HG02852 (cell line): ENCODE results near the gene CTNNBL1.
A peak's percentile ranks its signal among the peaks of the same experiment; 100 is the strongest.
"Not testable (repeated sequence)": the region's sequence is repeated elsewhere in the genome, so short reads cannot be mapped to it uniquely, and the experiment has no call there.

Source experiments
- ATAC-seq: cut with Tn5 transposase; IDR thresholded peaks from one replicate; pipeline ENCODE4 v1.9.1; 2021; ENCODE audit warnings: mild to moderate bottlenecking, moderate library complexity; ENCODE audit not compliant: unreplicated experiment

The CTNNBL1 gene

DNA sequence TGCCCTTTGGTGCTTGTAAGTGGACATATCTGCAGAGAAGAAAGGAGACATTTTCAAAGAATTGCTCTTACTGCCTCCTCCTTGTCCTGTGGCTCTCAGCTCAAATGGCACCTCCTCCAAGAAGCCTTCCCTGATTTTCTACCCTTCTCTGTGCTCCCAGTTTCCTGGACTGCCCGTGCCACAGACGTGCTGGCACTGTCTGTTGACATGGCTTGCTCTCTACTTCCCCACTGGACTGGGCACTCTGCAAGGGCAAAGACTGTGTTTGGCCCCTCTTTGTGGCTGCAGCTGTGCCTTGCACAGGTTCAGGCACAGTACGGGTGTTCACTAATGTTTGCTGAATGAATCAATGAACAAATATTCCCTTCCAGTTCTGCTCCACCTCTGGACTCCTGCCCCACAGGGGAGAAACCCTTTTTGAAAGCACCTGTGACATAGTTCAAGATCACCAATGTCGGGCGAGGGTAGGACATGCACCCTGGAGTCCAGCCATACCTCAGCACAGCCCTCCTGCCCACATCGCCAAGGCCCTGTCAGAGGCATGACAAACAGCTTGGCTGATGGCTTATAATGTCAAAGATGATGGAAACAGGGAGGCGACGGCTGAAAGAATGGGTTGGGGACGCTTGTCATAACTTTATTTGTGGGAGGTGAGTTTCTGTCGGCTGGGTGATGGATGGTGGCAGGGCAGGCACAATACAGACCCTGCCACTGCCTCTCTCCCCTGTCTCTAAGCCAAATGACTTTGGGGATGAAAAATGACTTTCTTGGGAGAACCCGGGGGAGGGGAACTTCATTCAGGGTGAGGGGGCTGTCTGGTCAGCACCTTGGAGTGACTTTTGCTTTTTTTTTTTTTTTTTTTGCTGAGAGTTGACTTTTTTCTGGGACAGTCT is 15.6 kb upstream of the CTNNBL1 start:
- no peak for ATAC-seq

DNA sequence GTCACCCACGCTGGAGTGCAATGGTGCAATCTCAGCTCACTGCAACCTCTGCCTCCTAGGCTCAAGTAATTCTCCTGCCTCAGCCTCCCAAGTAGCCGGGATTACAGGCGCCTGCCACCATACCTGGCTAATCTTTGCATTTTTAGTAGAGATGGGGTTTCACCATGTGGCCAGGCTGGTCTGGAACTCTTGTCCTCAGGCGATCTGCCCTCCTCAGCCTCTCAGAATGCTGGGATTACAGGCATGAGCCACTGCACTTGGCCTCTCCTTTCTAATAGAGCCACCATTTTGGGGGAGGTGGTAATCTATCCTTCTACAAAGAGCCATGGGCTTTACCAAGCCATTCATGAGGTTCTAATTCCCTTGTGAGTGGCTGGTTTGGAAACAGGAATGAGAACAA is 14.1 kb upstream of the CTNNBL1 start:
- ATAC-seq: not testable (repeated sequence)

DNA sequence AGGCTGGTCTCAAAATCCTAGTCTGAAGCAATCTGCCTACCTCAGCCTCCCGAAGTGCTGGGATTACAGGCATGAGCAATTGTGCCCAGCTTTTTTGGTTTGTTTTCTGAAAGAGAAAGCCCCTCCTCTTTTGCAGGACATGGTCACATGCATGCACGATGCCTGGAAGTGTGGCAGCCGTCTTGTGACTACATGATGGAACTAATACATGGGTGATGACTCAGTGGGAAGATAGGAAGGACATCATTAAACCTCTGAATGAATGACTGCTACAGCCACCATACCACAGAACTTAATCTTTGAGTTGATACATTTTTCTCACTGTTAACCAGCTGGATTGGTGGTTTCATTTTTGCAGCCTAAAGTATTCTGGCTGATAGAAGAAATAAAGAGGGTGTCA is 13.4 kb upstream of the CTNNBL1 start:
- ATAC-seq: no peak

DNA sequence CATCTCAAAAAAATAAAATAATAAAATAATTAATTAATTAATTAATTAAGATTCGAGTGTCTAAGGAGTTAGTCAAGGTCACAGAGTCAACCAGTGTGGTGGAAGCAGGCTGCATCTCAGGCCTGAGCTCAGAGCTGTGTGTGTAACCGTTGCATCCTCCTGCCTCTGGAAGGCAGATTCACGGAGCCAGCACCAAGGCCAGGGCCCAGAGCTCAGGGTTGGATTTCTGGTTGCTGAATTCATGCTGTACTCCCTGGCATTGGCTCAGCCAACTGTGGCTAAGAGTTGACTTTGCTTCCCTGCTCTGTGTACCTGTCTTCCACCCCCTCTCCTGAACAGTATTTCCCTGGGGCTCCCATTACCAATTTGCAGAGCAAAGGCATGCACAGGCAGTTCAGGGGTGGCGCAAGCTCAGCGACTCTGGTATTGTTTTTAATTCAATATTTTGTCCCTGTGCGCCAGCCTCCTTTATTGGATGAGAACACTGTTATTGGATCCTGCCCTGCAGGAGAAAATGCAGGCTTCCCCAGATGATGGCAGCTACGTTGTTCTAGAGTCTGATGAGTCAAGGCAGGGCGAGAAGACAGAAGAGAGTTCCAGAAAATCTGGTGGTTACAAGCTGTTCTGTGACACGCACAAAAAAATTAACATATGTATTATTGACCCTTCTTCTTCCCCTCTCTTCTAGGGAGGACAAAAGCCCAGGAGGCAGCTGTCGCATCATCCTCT is 12.3 kb upstream of the CTNNBL1 start:
- ATAC-seq: no peak

DNA sequence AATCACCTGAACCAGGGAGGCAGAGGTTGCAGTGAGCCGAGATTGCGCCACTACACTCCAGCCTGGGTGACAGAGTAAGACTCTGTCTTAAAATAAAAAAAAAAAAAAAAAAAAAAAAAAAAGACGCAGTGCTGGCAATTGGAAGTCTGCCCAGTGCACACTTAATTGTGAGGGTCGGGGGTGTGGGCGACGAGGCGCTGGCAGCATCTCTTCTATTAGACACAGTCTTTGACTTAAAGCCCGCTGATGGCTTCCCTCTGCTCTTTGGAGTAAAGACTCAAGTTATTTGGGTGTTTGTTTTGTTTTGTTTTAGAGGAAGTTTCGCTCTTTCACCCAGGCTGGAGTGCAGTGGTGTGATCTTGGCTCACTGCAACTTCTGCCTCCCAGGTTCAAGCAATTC is 10.7 kb upstream of the CTNNBL1 start:
- ATAC-seq: not testable (repeated sequence)

DNA sequence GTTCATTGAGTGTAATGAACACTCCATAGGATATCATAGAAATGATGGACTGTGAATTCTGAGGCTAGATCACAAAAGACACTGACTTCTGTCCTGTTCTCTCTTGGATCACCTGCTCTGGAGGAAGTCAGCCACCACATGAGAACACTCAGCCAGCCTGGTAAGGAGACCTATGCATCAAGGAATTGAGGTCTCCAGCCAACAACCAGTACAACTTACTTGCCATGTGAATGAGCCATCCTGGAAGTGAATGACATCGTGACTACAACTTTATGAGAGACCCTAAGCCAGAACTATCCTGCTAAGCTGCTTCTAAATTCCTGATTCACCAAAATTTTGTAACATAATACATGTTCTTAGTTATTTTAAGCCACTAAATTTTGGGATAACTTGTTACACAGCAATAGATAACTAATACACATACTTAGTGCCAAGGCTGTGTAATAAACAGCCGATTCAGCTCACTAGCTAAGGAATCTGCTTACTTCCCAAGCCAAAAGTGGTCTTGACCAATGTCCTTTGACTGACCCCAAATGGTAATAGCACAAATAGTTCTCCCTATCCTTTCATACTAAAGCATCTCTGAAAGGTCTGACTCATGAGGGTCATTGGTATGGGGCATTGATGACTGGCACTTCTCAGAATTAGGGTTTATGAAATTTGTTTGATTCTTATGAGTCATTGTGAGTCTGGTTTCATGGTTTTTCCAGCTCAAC is 6.9 kb upstream of the CTNNBL1 start:
- no peak for ATAC-seq

DNA sequence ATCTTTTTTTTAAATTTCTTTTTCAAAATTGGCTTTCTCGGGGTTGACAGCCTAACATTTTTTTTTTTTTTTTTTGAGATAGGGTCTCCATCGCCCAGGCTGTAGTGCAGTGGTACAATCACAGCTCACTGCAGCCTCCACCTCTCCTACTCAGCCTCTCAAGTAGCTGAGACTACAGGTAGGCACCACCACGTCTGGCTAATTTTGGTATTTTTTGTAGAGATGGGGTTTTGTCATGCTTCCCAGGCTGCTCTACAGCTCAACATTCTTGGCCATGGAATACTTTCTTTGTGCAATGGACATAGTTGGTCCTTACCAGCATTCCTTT is 6.4 kb upstream of the CTNNBL1 start:
- ATAC-seq: no peak

DNA sequence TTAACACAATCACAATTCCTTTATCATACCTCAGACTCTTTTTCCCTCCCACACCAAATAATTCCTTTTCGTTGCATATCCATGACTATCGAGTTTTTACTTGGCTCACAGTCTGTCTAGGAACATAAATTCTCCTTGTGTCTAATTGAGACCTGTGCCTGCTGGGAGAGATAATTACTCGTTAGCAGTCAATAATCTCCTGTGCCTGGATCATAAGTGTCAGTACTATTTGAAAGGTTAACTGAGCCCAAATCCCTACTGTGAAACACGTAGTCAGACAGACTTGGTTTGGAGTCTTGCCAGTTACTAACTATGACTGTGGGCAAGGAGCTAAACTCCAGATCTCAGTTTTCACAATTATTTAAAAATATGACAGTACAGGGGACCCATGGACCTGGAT is 5.7 kb upstream of the CTNNBL1 start:
- ATAC-seq: no peak

DNA sequence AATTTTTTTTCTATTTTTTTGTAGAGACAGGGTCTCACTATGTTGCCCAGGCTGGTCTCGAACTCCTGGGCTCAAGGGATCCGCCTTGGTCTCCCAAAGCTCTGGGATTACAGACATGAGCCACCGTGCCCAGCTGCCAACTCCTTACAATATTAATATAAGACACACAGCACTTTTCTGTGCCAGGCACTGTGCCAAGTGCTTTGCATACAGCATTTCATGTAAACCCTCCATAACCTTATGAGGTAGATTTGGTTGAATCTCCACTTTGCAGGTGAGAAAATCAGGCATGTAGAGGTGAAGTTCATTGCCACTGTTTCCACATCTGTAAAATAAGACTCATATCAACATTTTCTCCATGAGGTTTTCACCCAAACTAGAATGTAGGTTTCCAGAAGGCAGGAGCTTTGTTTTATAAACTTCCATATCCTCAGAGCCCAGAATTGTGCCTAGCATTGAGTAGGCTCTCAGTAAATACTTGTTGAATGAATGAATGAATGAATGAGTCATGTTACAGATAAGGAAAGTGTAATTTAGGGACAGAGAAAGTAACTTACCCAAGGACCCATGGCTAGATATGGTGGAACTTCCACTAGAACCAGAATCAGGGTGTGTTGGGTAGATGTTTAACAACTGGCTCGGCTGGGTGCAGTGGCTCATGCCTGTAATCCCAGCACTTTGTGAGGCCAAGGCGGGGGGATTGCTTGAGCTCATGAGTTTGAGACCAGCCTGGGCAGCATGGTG is 3.0 kb upstream of the CTNNBL1 start:
- no peak for ATAC-seq

DNA sequence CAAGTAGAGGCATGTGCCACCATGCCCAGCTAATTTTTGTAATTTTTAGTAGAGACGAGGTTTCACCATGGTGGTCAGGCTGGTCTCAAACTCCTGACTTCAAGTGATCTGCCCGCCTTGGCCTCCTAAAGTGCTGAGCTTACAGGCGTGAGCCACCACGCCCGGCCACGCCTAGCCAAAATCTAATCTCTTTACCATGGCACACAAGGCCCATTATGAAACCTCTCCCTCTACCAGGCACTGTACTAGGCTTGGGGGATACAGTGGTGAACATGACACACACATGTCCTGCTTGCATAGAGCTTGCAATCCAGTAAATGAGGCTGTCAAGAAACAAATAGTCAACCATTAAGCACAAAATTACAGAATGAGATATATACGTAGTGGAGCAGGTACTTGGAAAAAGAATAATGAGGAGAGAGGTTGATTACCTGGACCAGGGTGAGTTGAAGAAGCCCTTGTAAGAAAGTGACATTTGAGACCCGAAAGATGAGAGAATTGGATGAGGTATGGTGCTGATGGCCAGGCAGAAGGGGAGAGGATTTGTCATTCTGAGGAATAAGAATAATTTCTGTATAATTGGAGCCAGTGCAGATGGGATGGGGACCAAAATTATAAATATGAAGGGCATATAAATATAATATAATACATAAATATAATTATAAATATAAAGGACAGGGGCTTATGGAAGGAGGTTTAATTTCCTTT is 1.2 kb upstream of the CTNNBL1 start:
- ATAC-seq: no peak

DNA sequence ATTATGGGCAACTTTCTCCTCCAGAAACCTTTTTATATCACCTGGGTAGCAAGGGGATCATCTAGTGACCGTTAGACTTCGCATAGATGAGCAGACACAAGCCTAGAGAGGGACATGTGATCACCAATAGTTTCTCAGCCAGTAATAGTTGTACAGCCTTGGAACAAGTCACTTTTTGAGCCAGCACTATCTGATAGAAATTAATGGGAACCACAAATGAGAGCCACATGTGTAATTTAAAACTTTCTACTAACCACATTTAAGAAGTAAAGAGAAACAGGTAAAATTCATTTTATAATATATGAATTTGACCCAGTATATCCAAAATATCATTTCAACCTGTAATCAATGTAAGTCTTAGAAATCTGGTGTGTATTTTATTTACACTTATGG is 592 bp upstream of the CTNNBL1 start:
- ATAC-seq: no peak

DNA sequence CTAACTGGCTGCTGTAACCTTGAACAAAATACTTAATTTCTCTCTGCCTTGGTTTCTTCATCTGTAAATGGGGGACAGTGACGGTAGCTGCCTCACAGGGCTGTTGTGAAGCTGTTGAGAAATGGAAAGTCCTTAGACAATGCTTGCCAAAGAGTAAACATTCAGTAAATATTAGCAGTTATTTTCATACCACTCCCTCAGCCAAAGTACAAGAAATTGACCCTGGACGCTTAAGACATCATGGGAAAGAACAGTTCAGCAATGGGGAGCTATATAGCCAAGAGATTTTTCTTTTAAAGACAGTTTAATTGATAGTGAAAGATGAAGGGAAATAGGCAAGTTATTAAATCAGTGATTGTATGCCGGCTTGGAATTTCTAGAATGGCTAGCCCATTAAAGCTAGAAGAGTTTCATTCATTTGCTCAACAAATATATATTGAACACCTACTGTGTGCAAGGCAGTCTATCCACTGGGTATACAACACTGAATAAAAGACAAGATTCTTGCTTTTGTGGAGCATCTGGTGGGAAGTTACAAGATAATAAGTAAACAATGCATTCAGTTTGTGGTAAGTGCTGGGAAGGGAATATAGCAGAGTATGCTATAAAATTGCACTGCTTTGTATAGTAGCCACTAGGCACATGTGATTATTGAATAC is 2.0 kb downstream of the CTNNBL1 start:
- ATAC-seq: no peak

DNA sequence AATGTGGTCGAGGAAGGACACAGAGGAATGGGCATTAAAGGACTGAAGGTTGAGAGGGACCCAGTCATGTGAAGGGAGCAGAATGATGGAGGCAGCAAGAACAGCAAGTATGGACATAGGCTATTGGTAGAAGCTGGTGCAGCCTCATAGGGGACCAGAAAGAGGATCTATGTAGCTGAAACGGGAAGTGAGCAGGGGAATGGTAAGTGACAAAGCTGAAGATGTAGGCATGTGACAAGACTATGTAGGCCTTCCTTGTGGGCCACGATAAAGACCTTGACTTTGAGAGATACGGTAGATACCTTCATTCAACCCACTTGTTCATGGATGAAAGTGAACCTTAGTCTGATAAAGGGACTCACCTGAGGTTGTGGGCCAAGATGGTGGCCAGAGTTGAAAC is 3.5 kb downstream of the CTNNBL1 start:
- peak; percentile 67 for ATAC-seq

DNA sequence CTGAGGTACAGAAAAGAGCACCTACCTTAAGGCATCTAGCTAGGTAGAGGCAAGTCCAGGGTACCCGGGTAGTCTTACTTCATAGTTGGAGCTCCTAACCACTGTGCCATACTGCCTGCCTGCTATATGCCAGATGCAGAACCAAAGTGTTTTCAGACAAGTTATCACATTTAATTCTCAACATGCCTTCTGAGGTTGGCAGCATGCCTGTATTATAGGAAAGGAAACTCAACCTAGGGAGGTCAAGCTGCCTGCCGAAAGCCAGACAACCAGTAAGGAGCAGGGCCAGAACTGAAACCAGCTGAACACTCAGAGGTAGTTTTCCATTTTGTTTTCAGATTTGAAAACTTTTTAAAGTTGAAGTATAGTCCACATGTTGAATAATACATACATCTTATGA is 5.4 kb downstream of the CTNNBL1 start:
- no peak for ATAC-seq

DNA sequence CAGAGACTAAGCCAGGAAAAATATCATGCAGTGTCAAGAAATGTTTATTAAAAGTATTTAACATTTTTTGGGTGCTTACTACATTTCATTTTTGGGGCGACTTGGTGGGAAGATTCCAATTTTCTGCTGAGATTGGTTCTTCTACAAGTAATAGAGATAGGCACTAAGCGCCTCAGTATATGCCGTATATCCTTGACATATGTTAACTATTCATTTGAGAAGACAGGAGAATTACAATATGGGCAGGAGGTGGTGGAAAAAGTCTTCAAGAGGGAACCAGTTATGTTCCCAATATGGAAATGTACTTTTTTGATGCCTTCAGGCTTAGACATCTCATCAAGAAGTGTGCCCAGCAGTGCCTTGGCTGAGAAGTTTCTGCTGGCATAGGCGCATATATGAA is 6.5 kb downstream of the CTNNBL1 start:
- no peak for ATAC-seq

DNA sequence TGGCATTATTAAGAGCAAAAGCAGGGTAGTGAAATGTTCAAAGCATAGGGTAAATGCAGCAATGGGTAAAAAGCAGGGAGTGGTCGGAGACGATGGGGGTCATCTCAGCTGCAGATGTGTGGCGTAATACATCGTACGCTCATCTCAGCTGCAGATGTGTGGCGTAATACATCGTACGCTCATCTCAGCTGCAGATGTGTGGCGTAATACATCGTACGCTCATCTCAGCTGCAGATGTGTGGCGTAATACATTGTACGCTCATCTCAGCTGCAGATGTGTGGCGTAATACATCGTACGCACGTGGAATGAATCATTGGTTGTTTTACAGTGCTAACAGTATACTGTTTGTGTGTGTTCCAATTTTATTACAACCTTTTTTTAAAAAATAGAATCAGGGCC is 7.8 kb downstream of the CTNNBL1 start:
- not testable (repeated sequence) for ATAC-seq

DNA sequence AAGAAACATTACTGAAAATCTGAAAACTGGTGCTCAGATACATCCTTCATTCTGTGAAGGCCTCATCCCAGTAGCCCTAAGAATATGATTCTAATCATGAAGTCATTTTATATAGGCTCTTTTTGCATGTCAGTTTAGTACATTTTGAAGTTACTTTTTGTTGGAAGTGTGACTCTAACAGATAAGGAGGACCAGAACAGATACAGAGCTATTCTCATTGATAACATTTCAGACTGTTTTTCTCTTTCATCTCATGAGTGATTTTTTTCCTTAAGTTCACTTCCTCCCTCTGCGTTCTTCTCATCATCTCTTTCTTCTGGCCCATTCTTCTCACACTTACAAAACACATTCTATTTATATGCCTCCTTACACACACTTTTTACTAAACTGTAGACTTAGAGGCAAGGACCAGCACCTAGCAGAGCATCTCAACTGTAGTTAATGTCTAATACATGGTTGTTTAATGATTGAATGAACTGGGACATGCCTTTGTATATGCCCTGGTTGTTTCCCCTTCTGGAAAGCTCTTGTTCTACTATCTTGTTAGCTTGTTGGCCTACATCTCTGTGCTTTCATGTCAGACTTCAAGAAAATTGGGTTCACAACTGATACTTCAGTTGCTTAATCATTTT is 8.7 kb downstream of the CTNNBL1 start:
- no peak for ATAC-seq

DNA sequence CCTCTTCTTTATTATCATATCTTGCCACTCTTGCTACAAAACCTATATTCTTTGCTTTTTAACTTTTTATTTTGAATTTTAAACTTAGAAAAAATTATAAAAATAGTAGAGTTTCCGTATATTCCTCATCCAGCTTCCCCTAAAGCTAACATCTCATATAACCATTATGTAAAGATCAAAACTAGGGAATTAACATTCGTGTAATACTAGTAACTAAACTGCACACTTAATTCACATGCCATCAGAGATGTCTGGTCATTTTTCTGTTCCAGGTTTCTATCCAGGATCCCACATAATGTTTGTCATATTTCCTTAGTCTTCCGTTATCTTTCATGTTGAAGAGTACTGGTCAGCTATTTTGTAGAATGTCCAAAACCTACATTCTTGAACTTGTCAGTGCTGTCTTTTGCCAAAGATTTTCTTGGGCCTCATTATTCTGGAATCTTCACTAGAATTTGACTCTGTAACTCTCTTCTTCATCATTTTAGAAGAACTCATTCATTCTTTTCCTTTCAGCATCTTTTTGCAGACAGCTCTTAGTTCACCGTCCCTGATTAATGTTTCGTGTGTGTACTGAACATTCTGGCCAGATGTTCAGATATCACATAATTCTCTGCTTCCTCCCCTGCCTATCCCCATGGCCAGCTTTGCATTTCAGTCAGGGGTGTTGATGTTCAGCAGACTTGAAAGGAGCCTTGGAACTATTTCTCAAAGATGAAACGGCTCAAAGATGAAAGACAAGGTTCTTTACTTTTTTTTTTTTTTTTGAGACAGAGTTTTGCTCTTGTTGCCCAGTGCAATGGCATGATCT is 9.4 kb downstream of the CTNNBL1 start:
- ATAC-seq: no peak

DNA sequence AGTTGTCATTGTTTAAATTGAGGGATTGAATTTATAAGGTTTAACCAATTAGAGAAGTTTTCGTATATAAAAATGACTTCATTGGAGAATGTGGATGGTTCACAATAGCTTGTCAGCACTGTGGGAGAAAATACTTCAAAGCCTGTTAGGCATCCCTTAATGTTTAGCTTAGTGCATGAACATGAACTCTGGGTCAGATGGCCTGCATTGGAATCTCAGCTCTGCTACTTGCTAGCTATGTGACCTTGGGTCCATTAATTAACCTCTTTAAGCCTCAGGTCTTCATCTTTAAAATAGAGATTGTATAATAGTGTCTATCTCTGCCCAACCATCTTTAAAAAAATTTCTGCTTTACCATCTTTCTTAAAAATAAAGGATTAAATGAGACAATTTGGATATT is 11.1 kb downstream of the CTNNBL1 start:
- ATAC-seq: no peak
